IMR-90 (cell line): ENCODE measurements around the gene TNK2. TPM values are rescaled to one million over a fixed set of nuclear protein-coding genes. Genes with fewer than 3 reads are reported as not detected.

ENCODE experiments used
- ATAC-seq: fragments of 200-7000 bp; cut with Tn5 transposase; 2 replicates; pipeline ENCODE4 v1.9.1; 2020; ENCODE audit warnings: low read depth, mild to moderate bottlenecking, moderate library complexity
- BruUV-seq: library from RNA; stranded (reverse); fragments of 400-500 nt; replicated peaks from 2 replicates; lab custom pipeline; 2021; lab: Mats Ljungman, UMichigan
- CTCF ChIA-PET: fragments of 300-600 bp; formaldehyde crosslinking; extraction: SDS; loops from one replicate; lab custom pipeline; 2021; ENCODE audit warnings: antibody characterized with exemption; lab: Yijun Ruan, JAX
- POLR2A ChIA-PET: fragments of 300-600 bp; sonication (Branson Sonifier 250); formaldehyde crosslinking; loops from one replicate; lab custom pipeline; 2022; ENCODE audit warnings: antibody characterized with exemption; ENCODE audit not compliant: unreplicated experiment; lab: Charles Lee
- DNase-seq: peaks from one replicate; pipeline ENCODE4 v3.0.0; 2013
- H2AFZ ChIP-seq: replicated peaks from 2 replicates; pipeline ENCODE3; 2013; ENCODE audit warnings: low read length, mild to moderate bottlenecking; ENCODE audit not compliant: poor library complexity
- H2AK5ac ChIP-seq: 2 replicates; pipeline ENCODE4 v1.6.1; 2013; ENCODE audit warnings: low read depth, low read length, inconsistent platforms
- H2AK9ac ChIP-seq: replicated peaks from 2 replicates; pipeline ENCODE3; 2013; ENCODE audit warnings: mild to moderate bottlenecking, low read depth, low read length, moderate library complexity; ENCODE audit not compliant: poor library complexity
- H2BK120ac ChIP-seq: 2 replicates; pipeline ENCODE4 v1.6.1; 2013; ENCODE audit warnings: low read depth, low read length, inconsistent platforms
- H2BK15ac ChIP-seq: 3 replicates; pipeline ENCODE4 v1.6.1; 2013; ENCODE audit warnings: low read depth, low read length, inconsistent platforms
- H2BK20ac ChIP-seq: 2 replicates; pipeline ENCODE4 v1.6.1; 2013; ENCODE audit warnings: low read depth, mild to moderate bottlenecking, inconsistent platforms, low read length, moderate library complexity
- H2BK5ac ChIP-seq: 2 replicates; pipeline ENCODE4 v1.6.1; 2013; ENCODE audit warnings: mild to moderate bottlenecking, low read depth, low read length, inconsistent platforms; ENCODE audit not compliant: poor library complexity, severe bottlenecking
- H3K14ac ChIP-seq: replicated peaks from 2 replicates; pipeline ENCODE4 v1.6.1; 2013; ENCODE audit warnings: low read depth, low read length, inconsistent platforms
- H3K18ac ChIP-seq: 2 replicates; pipeline ENCODE4 v1.6.1; 2013; ENCODE audit warnings: low read depth, low read length, control low read depth
- H3K23ac ChIP-seq: 2 replicates; pipeline ENCODE4 v1.6.1; 2013; ENCODE audit warnings: low read depth, low read length, inconsistent platforms
- H3K27ac ChIP-seq: 2 replicates; pipeline ENCODE4 v1.5.1; 2013; ENCODE audit warnings: mild to moderate bottlenecking, control low read depth, low read length; ENCODE audit not compliant: insufficient read depth
- H3K27me3 ChIP-seq: 2 replicates; pipeline ENCODE4 v1.6.1; 2013; ENCODE audit warnings: low read length; ENCODE audit not compliant: control insufficient read depth, insufficient read depth
- H3K36me3 ChIP-seq: 2 replicates; pipeline ENCODE4 v1.6.1; 2013; ENCODE audit warnings: low read length, mixed read lengths; ENCODE audit not compliant: control insufficient read depth, insufficient read depth
- H3K4ac ChIP-seq: 2 replicates; pipeline ENCODE4 v1.6.1; 2013; ENCODE audit warnings: low read depth, low read length, inconsistent platforms
- H3K4me1 ChIP-seq: 2 replicates; pipeline ENCODE4 v1.6.1; 2013; ENCODE audit warnings: low read length, mixed read lengths; ENCODE audit not compliant: control insufficient read depth, insufficient read depth
- H3K4me2 ChIP-seq: 2 replicates; pipeline ENCODE4 v1.6.1; 2013; ENCODE audit warnings: low read depth, mild to moderate bottlenecking, control low read depth, low read length, moderate library complexity
- H3K4me3 ChIP-seq: 2 replicates; pipeline ENCODE4 v1.5.1; 2013; ENCODE audit warnings: low read depth, mild to moderate bottlenecking, control low read depth, low read length, moderate library complexity; ENCODE audit not compliant: insufficient read depth
- H3K56ac ChIP-seq: 2 replicates; pipeline ENCODE4 v1.6.1; 2013; ENCODE audit warnings: low read length, inconsistent platforms; ENCODE audit not compliant: insufficient read depth; ENCODE audit errors: extremely low read depth
- H3K79me1 ChIP-seq, 2 experiments: 2 replicates each; pipeline ENCODE4 v1.6.1; 2013; ENCODE audit warnings: low read length in 2 of 2, inconsistent platforms in 1 of 2, low read depth in 1 of 2
- H3K9ac ChIP-seq: 2 replicates; pipeline ENCODE4 v1.6.1; 2013; ENCODE audit warnings: low read depth, low read length, control low read depth
- H3K9me1 ChIP-seq: 2 replicates; pipeline ENCODE4 v1.6.1; 2013; ENCODE audit warnings: low read length, inconsistent platforms; ENCODE audit not compliant: insufficient read depth
- H3K9me3 ChIP-seq: 2 replicates; pipeline ENCODE4 v1.6.1; 2013; ENCODE audit warnings: low read length; ENCODE audit not compliant: control insufficient read depth, insufficient read depth
- H4K20me1 ChIP-seq: 2 replicates; pipeline ENCODE4 v1.6.1; 2013; ENCODE audit warnings: low read length, inconsistent platforms; ENCODE audit not compliant: insufficient read depth
- H4K5ac ChIP-seq: 2 replicates; pipeline ENCODE4 v1.6.1; 2013; ENCODE audit warnings: mild to moderate bottlenecking, low read depth, low read length, control low read depth
- H4K8ac ChIP-seq, 2 experiments: 2 replicates each; pipeline ENCODE4 v1.6.1; 2013; ENCODE audit warnings: low read depth in 2 of 2, low read length in 2 of 2, control low read depth in 1 of 2, inconsistent platforms in 1 of 2
- H4K91ac ChIP-seq: 2 replicates; pipeline ENCODE4 v1.6.1; 2013; ENCODE audit warnings: low read depth, low read length, inconsistent platforms; ENCODE audit not compliant: insufficient read depth
- WGBS, 2 experiments: methylation state at CpG; one replicate each; pipeline versions ENCODE4 v1.1.5 to v1.1.7; 2013; ENCODE audit warnings: missing lambda C conversion rate in 2 of 2; ENCODE audit not compliant: insufficient read length in 1 of 2; ENCODE audit errors: extremely low coverage in 2 of 2; 5-methylcytosine and 5-hydroxymethylcytosine counted together
- dilution Hi-C: fragments of 300-500 bp; cut with HindIII; formaldehyde crosslinking; loops from one replicate; pipeline ENCODE4 v1.14.3; 2018; ENCODE audit warnings: low sequenced_read_pairs; ENCODE audit not compliant: unreplicated experiment
- in situ Hi-C: fragments of 300-500 bp; cut with MboI; formaldehyde crosslinking; loops from 3 replicates; pipeline ENCODE4 v1.14.3; 2019; ENCODE audit warnings: low sequenced_read_pairs, inconsistent platforms, mixed read lengths
- intact Hi-C: fragments of 100-400 bp; cut with micrococcal nuclease; formaldehyde crosslinking; loops from 2 replicates; pipeline ENCODE4 v1.10.0; 2022
- polyA plus RNA-seq, 3 experiments: library from polyadenylated mRNA; depleted of rRNA; stranded (reverse); fragments of >200 nt; gene quantifications; 2 replicates each; pipeline ENCODE4 v1.2.3, GENCODE V29; 2012; ENCODE audit warnings: low replicate concordance in 1 of 3
- total RNA-seq: library from RNA; depleted of rRNA; stranded (reverse); fragments of >200 nt; gene quantifications from 2 replicates; pipeline ENCODE4 v1.2.3, GENCODE V29; 2012
- TF ChIP-seq, protein P1 (sequence below): conservative IDR thresholded peaks from 2 replicates; pipeline ENCODE4 v1.5.1; 2012; ENCODE audit warnings: mild to moderate bottlenecking, low read depth, low read length, improper control_type of control experiment

TNK2 gene
- total and polyA plus RNA-seq, 2 of the 4 experiments (the other 2 are of a cell fraction) = 2.2 to 13.8 TPM

DNA sequence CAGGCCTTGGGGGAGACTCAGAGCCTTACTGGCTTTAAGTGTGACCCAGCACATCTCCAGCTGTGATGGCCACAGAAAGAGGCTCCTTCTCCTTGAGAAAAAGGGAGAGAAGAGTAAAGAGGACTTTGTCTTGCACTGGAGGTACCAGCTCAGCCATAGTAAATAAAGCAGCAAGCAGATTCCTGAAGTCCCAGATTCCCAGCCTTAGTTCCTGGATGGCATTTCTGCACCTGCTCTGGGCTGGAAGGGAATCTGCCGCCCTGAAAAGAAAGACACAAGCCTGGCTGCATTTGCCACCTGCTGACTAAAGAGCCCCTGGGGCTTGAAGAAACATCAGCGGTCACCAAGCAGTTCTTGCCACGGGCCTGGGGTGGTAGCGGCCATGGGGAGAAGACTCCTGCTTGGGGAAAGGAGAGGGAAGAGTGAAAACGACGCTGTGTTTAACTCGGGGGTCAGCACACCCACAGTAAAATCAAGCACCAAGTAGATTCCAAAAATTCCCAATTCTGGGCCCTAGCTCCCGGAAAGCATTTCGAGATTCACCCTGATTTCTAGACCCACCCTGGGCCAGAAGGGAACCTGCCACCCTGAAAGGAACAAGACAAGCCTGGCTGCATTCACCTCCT is 24.2 kb upstream of the TNK2 start:
- Histone ChIP-seq H4K8ac (no peak overlapping the region), H2AFZ (no peak overlapping the region), H3K27me3 (peaks cover 7% of the 10 kb centered on the region), H3K27ac (no peak overlapping the region), H3K79me1 (no peaks in the 10 kb centered on the region), H3K9me1 (no peaks in the 10 kb centered on the region), H3K36me3 (no peaks in the 10 kb centered on the region), H3K4me1 (no peaks in the 10 kb centered on the region), H3K4ac (no peak overlapping the region), H2AK5ac (no peak overlapping the region), H3K14ac (no peak overlapping the region), H3K23ac (no peak overlapping the region), H4K5ac (no peak overlapping the region), H3K9me3 (no peaks in the 10 kb centered on the region), H2AK9ac (no peak overlapping the region), H2BK15ac (no peak overlapping the region), H2BK120ac (no peak overlapping the region), H3K56ac (no peak overlapping the region), H4K20me1 (no peaks in the 10 kb centered on the region), H2BK5ac (no peak overlapping the region), H4K91ac (no peak overlapping the region), H3K18ac (no peak overlapping the region), H3K9ac (no peak overlapping the region), H2BK20ac (no peak overlapping the region), H3K4me3 (no peak overlapping the region), H3K4me2 (no peak overlapping the region)
- ATAC-seq (no peak), DNase-seq (no peak)
- intact Hi-C loops (no loop called here), in situ Hi-C loops (no loop called here), dilution Hi-C loops (no loop called here)
- no TSS peak for BruUV-seq
- WGBS, 2 experiments = 80% methylated on average over 2 of the region's 9 CpGs; no CpG with 5 or more reads in 1 of the 2 experiments
- TF ChIP-seq, protein P1, sequence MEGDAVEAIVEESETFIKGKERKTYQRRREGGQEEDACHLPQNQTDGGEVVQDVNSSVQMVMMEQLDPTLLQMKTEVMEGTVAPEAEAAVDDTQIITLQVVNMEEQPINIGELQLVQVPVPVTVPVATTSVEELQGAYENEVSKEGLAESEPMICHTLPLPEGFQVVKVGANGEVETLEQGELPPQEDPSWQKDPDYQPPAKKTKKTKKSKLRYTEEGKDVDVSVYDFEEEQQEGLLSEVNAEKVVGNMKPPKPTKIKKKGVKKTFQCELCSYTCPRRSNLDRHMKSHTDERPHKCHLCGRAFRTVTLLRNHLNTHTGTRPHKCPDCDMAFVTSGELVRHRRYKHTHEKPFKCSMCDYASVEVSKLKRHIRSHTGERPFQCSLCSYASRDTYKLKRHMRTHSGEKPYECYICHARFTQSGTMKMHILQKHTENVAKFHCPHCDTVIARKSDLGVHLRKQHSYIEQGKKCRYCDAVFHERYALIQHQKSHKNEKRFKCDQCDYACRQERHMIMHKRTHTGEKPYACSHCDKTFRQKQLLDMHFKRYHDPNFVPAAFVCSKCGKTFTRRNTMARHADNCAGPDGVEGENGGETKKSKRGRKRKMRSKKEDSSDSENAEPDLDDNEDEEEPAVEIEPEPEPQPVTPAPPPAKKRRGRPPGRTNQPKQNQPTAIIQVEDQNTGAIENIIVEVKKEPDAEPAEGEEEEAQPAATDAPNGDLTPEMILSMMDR = no peak
- CTCF ChIA-PET = interaction anchor here (1.0 kb wide), 1 partner anchor 17 kb away, joined by 3 read pairs; no protein-coding TSS in a partner anchor
- POLR2A ChIA-PET = no interaction called here
